Liver (tissue), 3 donors: ENCODE data around the gene FBN3.

ENCODE experiments used
- ATF3 ChIP-seq: IDR thresholded peaks from 2 replicates; pipeline ENCODE4 v1.6.1; 2016; ENCODE audit warnings: antibody characterized with exemption
- EGR1 ChIP-seq, 2 donors: IDR thresholded peaks; 2 replicates each; pipeline ENCODE4 v1.6.1; 2016 to 2018; ENCODE audit warnings: antibody characterized with exemption in 2 of 2, low read depth in 2 of 2
- REST ChIP-seq: IDR thresholded peaks from 2 replicates; pipeline ENCODE4 v1.6.1; 2016; ENCODE audit warnings: antibody characterized with exemption, mild to moderate bottlenecking
- RXRA ChIP-seq, 2 donors: IDR thresholded peaks; 2 replicates each; pipeline ENCODE4 v1.6.1; 2017 to 2018; ENCODE audit warnings: antibody characterized with exemption in 2 of 2, mild to moderate bottlenecking in 1 of 2
- TAF1 ChIP-seq: conservative IDR thresholded peaks from 2 replicates; pipeline ENCODE4 v1.6.1; 2016; ENCODE audit warnings: antibody characterized with exemption, mild to moderate bottlenecking
- YY1 ChIP-seq: IDR thresholded peaks from 2 replicates; pipeline ENCODE4 v1.6.1; 2016; ENCODE audit warnings: antibody characterized with exemption, mild to moderate bottlenecking
- ZBTB33 ChIP-seq: IDR thresholded peaks from 2 replicates; pipeline ENCODE4 v1.6.1; 2016; ENCODE audit warnings: antibody characterized with exemption
- TF ChIP-seq, protein P1 (sequence below): fragments of 150-350 bp; IDR thresholded peaks from 2 replicates; pipeline ENCODE4 v1.5.1; 2017; ENCODE audit warnings: improper control_type of control experiment, low read depth, low read length; ENCODE audit not compliant: missing input control
- donor health status: healthy.
- donor health status: healthy.

- TF ChIP-seq, protein P1, sequence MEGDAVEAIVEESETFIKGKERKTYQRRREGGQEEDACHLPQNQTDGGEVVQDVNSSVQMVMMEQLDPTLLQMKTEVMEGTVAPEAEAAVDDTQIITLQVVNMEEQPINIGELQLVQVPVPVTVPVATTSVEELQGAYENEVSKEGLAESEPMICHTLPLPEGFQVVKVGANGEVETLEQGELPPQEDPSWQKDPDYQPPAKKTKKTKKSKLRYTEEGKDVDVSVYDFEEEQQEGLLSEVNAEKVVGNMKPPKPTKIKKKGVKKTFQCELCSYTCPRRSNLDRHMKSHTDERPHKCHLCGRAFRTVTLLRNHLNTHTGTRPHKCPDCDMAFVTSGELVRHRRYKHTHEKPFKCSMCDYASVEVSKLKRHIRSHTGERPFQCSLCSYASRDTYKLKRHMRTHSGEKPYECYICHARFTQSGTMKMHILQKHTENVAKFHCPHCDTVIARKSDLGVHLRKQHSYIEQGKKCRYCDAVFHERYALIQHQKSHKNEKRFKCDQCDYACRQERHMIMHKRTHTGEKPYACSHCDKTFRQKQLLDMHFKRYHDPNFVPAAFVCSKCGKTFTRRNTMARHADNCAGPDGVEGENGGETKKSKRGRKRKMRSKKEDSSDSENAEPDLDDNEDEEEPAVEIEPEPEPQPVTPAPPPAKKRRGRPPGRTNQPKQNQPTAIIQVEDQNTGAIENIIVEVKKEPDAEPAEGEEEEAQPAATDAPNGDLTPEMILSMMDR = no peak
- TF ChIP-seq TAF1 = no peak
- TF ChIP-seq REST = no peak
- no peak for TF ChIP-seq YY1
- TF ChIP-seq RXRA (IDR thresholded peaks at IDR 0.05) = no peak
- TF ChIP-seq ATF3 = no peak
- no peak for TF ChIP-seq EGR1 (IDR thresholded peaks at IDR 0.05; ENCODE audit: low read depth in 2 of 2)
- TF ChIP-seq ZBTB33 = no peak
Observed at GRCh38 chr19:8090950-8091349, 58.4 kb downstream of the FBN3 start.
